Astrocyte of the cerebellum (primary cell): ENCODE data around the gene CKMT2.

Experiments used
- DNase-seq: peaks from one replicate; pipeline ENCODE4 v3.0.0-alpha.2; 2011; ENCODE audit warnings: low read depth
- H3K4me3 ChIP-seq: 2 replicates; pipeline ENCODE4 v1.5.1; 2011; ENCODE audit warnings: mild to moderate bottlenecking, low read depth, low read length, moderate library complexity
- CTCF ChIP-seq: IDR thresholded peaks from 2 replicates; pipeline ENCODE4 v1.5.1; 2012; ENCODE audit warnings: low read length, low read depth, moderate library complexity, mild to moderate bottlenecking; ENCODE audit errors: missing control alignments
- in situ Hi-C: cut with HindIII; loops from 2 replicates; pipeline ENCODE4 v1.10.0; 2017; ENCODE audit warnings: low sequenced_read_pairs

The CKMT2 gene

GRCh38 chr5:81242906-81243436, 9.8 kb downstream of the CKMT2 start:
- no peak for DNase-seq
- TF ChIP-seq CTCF: no peak
- no peak overlapping the region for H3K4me3 ChIP-seq
- in situ Hi-C loops: no loop called here

GRCh38 chr5:81244451-81244850, 11.3 kb downstream of the CKMT2 start:
- TF ChIP-seq CTCF: no peak
- H3K4me3 ChIP-seq: no peak overlapping the region
- no peak for DNase-seq
- in situ Hi-C loops: no loop called here

- no peak for DNase-seq
- TF ChIP-seq CTCF: no peak
- no peak overlapping the region for H3K4me3 ChIP-seq
- in situ Hi-C loops: no loop called here
Measured at GRCh38 chr5:81245871-81246235, 12.7 kb downstream of the CKMT2 start.

GRCh38 chr5:81246697-81247096, 13.6 kb downstream of the CKMT2 start:
- in situ Hi-C loops: no loop called here
- H3K4me3 ChIP-seq: no peak overlapping the region
- TF ChIP-seq CTCF: no peak
- DNase-seq: no peak

GRCh38 chr5:81247441-81247972, 14.4 kb downstream of the CKMT2 start:
- no peak for TF ChIP-seq CTCF
- peak; percentile 36 for DNase-seq
- no peak overlapping the region for H3K4me3 ChIP-seq
- in situ Hi-C loops: no loop called here

- no peak overlapping the region for H3K4me3 ChIP-seq
- no peak for TF ChIP-seq CTCF
- in situ Hi-C loops: no loop called here
- DNase-seq: no peak
Measured at GRCh38 chr5:81249240-81249639, 16.1 kb downstream of the CKMT2 start.
